ENCODE data around the gene CXXC1. TPM values are rescaled to one million over a fixed set of nuclear protein-coding genes. Genes with fewer than 3 reads are reported as not detected.

The CXXC1 gene
- total RNA-seq, 2 experiments from 2014 or later: 54.4 to 97.4 TPM

- H3K79me2 ChIP-seq (ENCODE audit: insufficient read depth, low read depth, low read length): peaks cover 44% of the 10 kb centered on the region
- ChIA-PET CTCF (ENCODE audit: unreplicated experiment) (no interaction called here), POLR2A (interaction anchor here (0.7 to 1.6 kb wide), 3 partner anchors 38 to 74 kb away, joined by 3 read pairs; no protein-coding TSS in a partner anchor)
- no peaks in the 10 kb centered on the region for H3K9me2 ChIP-seq (ENCODE audit: insufficient read depth, low read length)
- peaks cover 59% of the 10 kb centered on the region for H3K36me3 ChIP-seq (ENCODE audit: insufficient read depth, low read length)
- no peak overlapping the region for H3K4me2 ChIP-seq (ENCODE audit: low read length)
- H3K4me3 ChIP-seq (ENCODE audit: low read depth, low read length, poor library complexity, severe bottlenecking): no peak overlapping the region
- no peak overlapping the region for H2AFZ ChIP-seq (ENCODE audit: low read length)
- H4K20me1 ChIP-seq (ENCODE audit: insufficient read depth, low read length): no peaks in the 10 kb centered on the region
- intact Hi-C loops (cut with micrococcal nuclease; ENCODE audit: unreplicated experiment): no loop called here
- no peak for DNase-seq (ENCODE audit: low spot score)
- TF ChIP-seq EZH2phosphoT487 (IDR thresholded peaks at IDR 0.05; ENCODE audit: borderline replicate concordance, low read depth, low read length): no peak
- TF ChIP-seq CTCF (conservative IDR thresholded peaks at IDR 0.05; ENCODE audit: low read length): no peak
- H3K9me3 ChIP-seq (ENCODE audit: low read length): no peaks in the 10 kb centered on the region
- no peak overlapping the region for H3K27ac ChIP-seq (ENCODE audit: low read depth, low read length, poor library complexity, severe bottlenecking)
- H3K4me1 ChIP-seq (ENCODE audit: insufficient read depth, low read length, poor library complexity, severe bottlenecking): peaks cover 24% of the 10 kb centered on the region
- TSS peak; percentile 51 for BruUV-seq (replicated peaks)
Observed at GRCh38 chr18:50282521-50283335, 4.8 kb downstream of the CXXC1 start.

GRCh38 chr18:50281972-50282520 is 5.4 kb downstream of the CXXC1 start:
- CTCF ChIA-PET (ENCODE audit: unreplicated experiment): interaction anchor here (0.6 kb wide), 1 partner anchor 75 kb away, joined by 6 read pairs; no protein-coding TSS in a partner anchor
- no peaks in the 10 kb centered on the region for H3K9me2 ChIP-seq (ENCODE audit: insufficient read depth, low read length)
- no peaks in the 10 kb centered on the region for H3K9me3 ChIP-seq (ENCODE audit: low read length)
- BruUV-seq (replicated peaks): no TSS peak
- POLR2A ChIA-PET: interaction anchor here (0.7 to 1.6 kb wide), 5 partner anchors 9 to 75 kb away, joined by 3 read pairs; no protein-coding TSS in a partner anchor
- H2AFZ ChIP-seq (ENCODE audit: low read length): 0 out of 2 replicates have a peak overlapping the region, but pooled peaks have one; percentile 30
- H3K4me2 ChIP-seq (ENCODE audit: low read length): peak overlapping the region; percentile 64
- DNase-seq (ENCODE audit: low spot score): no peak
- peak overlapping the region; percentile 69 for H3K27ac ChIP-seq (ENCODE audit: low read depth, low read length, poor library complexity, severe bottlenecking)
- peaks cover 24% of the 10 kb centered on the region for H3K4me1 ChIP-seq (ENCODE audit: insufficient read depth, low read length, poor library complexity, severe bottlenecking)
- H3K4me3 ChIP-seq (ENCODE audit: low read depth, low read length, poor library complexity, severe bottlenecking): peak overlapping the region; percentile 93
- no peak for TF ChIP-seq EZH2phosphoT487 (IDR thresholded peaks at IDR 0.05; ENCODE audit: borderline replicate concordance, low read depth, low read length)
- TF ChIP-seq CTCF (conservative IDR thresholded peaks at IDR 0.05; ENCODE audit: low read length): no peak
- H3K36me3 ChIP-seq (ENCODE audit: insufficient read depth, low read length): peaks cover 61% of the 10 kb centered on the region
- peaks cover 41% of the 10 kb centered on the region; the same call in 1 of the 2 replicates for H3K79me2 ChIP-seq (ENCODE audit: insufficient read depth, low read depth, low read length)
- intact Hi-C loops (cut with micrococcal nuclease; ENCODE audit: unreplicated experiment): loop anchor here (1.0 kb wide), 1 partner anchor 16 kb away; the partner anchor contains the start of gene CFAP53
- H4K20me1 ChIP-seq (ENCODE audit: insufficient read depth, low read length): no peaks in the 10 kb centered on the region

All from OCI-LY7 (cell line).